Neural progenitor cell (in vitro differentiated cells): ENCODE results near the gene IL36G.

Experiments
- EZH2 ChIP-seq: fragments of 200-600 bp; sonication (generic); IDR thresholded peaks from 2 replicates; pipeline ENCODE4 v1.6.1; 2017; ENCODE audit warnings: antibody characterized with exemption, mild to moderate bottlenecking, moderate library complexity
- EZH2phosphoT487 ChIP-seq: fragments of 200-600 bp; sonication (generic); IDR thresholded peaks from 2 replicates; pipeline ENCODE4 v1.6.1; 2017; ENCODE audit warnings: antibody characterized with exemption
- TF ChIP-seq, protein P1 (sequence below): fragments of 200-600 bp; sonication (generic); IDR thresholded peaks from 2 replicates; pipeline ENCODE4 v1.5.1; 2017; ENCODE audit warnings: antibody characterized with exemption, mild to moderate bottlenecking

DNA sequence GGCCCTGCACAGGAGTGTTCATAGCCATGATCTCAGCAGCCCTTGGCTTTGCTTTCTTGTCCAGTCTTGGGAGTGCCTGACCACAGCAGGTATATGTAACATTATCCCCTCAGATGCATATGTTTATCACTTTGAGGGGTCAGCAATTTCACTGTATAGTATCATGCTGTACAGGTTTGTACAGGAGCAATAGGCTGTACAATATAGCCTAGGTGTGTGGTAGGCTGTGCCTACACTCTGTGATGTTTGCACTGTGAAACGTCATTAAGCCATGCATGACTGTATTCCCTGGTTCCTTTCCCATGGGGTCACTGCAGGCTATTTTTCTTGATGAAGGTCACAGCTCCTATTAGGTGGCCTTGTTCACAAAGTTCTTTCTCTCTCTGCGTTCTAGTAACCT lies 4.7 kb upstream of the IL36G start:
- TF ChIP-seq EZH2, result no peak
- TF ChIP-seq, protein P1, sequence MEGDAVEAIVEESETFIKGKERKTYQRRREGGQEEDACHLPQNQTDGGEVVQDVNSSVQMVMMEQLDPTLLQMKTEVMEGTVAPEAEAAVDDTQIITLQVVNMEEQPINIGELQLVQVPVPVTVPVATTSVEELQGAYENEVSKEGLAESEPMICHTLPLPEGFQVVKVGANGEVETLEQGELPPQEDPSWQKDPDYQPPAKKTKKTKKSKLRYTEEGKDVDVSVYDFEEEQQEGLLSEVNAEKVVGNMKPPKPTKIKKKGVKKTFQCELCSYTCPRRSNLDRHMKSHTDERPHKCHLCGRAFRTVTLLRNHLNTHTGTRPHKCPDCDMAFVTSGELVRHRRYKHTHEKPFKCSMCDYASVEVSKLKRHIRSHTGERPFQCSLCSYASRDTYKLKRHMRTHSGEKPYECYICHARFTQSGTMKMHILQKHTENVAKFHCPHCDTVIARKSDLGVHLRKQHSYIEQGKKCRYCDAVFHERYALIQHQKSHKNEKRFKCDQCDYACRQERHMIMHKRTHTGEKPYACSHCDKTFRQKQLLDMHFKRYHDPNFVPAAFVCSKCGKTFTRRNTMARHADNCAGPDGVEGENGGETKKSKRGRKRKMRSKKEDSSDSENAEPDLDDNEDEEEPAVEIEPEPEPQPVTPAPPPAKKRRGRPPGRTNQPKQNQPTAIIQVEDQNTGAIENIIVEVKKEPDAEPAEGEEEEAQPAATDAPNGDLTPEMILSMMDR, result no peak
- TF ChIP-seq EZH2phosphoT487, result no peak
